Neuronal stem cell (in vitro differentiated cells): ENCODE results near the gene SOX8.

Experiments
- DNase-seq: peaks from one replicate; pipeline ENCODE4 v3.0.0-alpha.2; 2013; ENCODE audit warnings: low spot score
- H2AFZ ChIP-seq: one replicate; pipeline ENCODE4 v1.6.1; 2013; ENCODE audit warnings: mild to moderate bottlenecking, low read length, inconsistent platforms
- H2AK5ac ChIP-seq: 2 replicates; pipeline ENCODE4 v1.6.1; 2013; ENCODE audit warnings: low read depth, mild to moderate bottlenecking, inconsistent platforms, low read length, moderate library complexity, mixed read lengths
- H2BK120ac ChIP-seq: 2 replicates; pipeline ENCODE4 v1.6.1; 2013; ENCODE audit warnings: low read depth, mild to moderate bottlenecking, inconsistent platforms, low read length, moderate library complexity, mixed read lengths
- H2BK12ac ChIP-seq: one replicate; pipeline ENCODE4 v1.6.1; 2013; ENCODE audit warnings: low read length, inconsistent platforms
- H2BK15ac ChIP-seq: 2 replicates; pipeline ENCODE4 v1.6.1; 2013; ENCODE audit warnings: mild to moderate bottlenecking, low read length, inconsistent platforms, mixed read lengths
- H2BK5ac ChIP-seq: one replicate; pipeline ENCODE4 v1.6.1; 2013; ENCODE audit warnings: inconsistent platforms, mild to moderate bottlenecking, low read length, moderate library complexity
- H3K14ac ChIP-seq: one replicate; pipeline ENCODE4 v1.6.1; 2013; ENCODE audit warnings: low read length, inconsistent platforms
- H3K18ac ChIP-seq: 2 replicates; pipeline ENCODE4 v1.6.1; 2013; ENCODE audit warnings: low read length, inconsistent platforms
- H3K23ac ChIP-seq: 2 replicates; pipeline ENCODE4 v1.6.1; 2013; ENCODE audit warnings: low read depth, mild to moderate bottlenecking, mixed read lengths, low read length, inconsistent platforms; ENCODE audit not compliant: poor library complexity
- H3K27ac ChIP-seq: replicated peaks from 3 replicates; pipeline ENCODE4 v1.5.1; 2013; ENCODE audit warnings: low read length, inconsistent platforms
- H3K27me3 ChIP-seq, 3 experiments: 2 replicates each; pipeline ENCODE4 v1.6.1; 2013; ENCODE audit warnings: low read length in 3 of 3, mild to moderate bottlenecking in 2 of 3, inconsistent platforms in 1 of 3, low read depth in 1 of 3, mixed read lengths in 1 of 3, moderate library complexity in 1 of 3; ENCODE audit not compliant: control insufficient read depth in 3 of 3, insufficient read depth in 3 of 3
- H3K36me3 ChIP-seq, 2 donors: replicated peaks in 1 of 2; 2 replicates each; pipeline ENCODE4 v1.6.1; 2013; ENCODE audit warnings: low read length in 2 of 2; ENCODE audit not compliant: control insufficient read depth in 2 of 2, insufficient read depth in 2 of 2
- H3K4ac ChIP-seq: 2 replicates; pipeline ENCODE4 v1.6.1; 2013; ENCODE audit warnings: inconsistent platforms, mild to moderate bottlenecking, low read length, moderate library complexity
- H3K4me1 ChIP-seq, 2 donors: 1 replicate in 1 of 2; 2 replicates in 1 of 2; pipeline ENCODE4 v1.6.1; 2013; ENCODE audit warnings: low read length in 2 of 2, low read depth in 1 of 2; ENCODE audit not compliant: control insufficient read depth in 2 of 2, insufficient read depth in 1 of 2
- H3K4me2 ChIP-seq: one replicate; pipeline ENCODE4 v1.6.1; 2013; ENCODE audit warnings: mild to moderate bottlenecking, low read length, inconsistent platforms; ENCODE audit not compliant: insufficient read depth, poor library complexity, severe bottlenecking
- H3K4me3 ChIP-seq, 2 donors: 2 replicates each; pipeline ENCODE4 v1.5.1; 2013; ENCODE audit warnings: low read length in 2 of 2, mild to moderate bottlenecking in 2 of 2, inconsistent platforms in 1 of 2, moderate library complexity in 1 of 2
- H3K79me1 ChIP-seq: one replicate; pipeline ENCODE4 v1.6.1; 2013; ENCODE audit warnings: low read depth, mild to moderate bottlenecking, inconsistent platforms, low read length, moderate library complexity
- H3K9ac ChIP-seq: one replicate; pipeline ENCODE4 v1.6.1; 2013; ENCODE audit warnings: mild to moderate bottlenecking, low read depth, low read length, inconsistent platforms; ENCODE audit not compliant: poor library complexity
- H3K9me3 ChIP-seq, 2 donors: replicated peaks in 1 of 2; 2 replicates each; pipeline versions ENCODE3 to v1.6.1; 2013; ENCODE audit warnings: low read length in 2 of 2, mild to moderate bottlenecking in 2 of 2, inconsistent platforms in 1 of 2, low read depth in 1 of 2, mixed read lengths in 1 of 2, moderate library complexity in 1 of 2; ENCODE audit not compliant: control insufficient read depth in 2 of 2, insufficient read depth in 1 of 2
- H4K8ac ChIP-seq: one replicate; pipeline ENCODE4 v1.6.1; 2013; ENCODE audit warnings: low read depth, mild to moderate bottlenecking, inconsistent platforms, low read length, moderate library complexity
- H4K91ac ChIP-seq: one replicate; pipeline ENCODE4 v1.6.1; 2013; ENCODE audit warnings: low read length, low read depth, mild to moderate bottlenecking, inconsistent platforms; ENCODE audit not compliant: poor library complexity
- WGBS, 2 donors: extraction: QIAGEN DNeasy Blood & Tissue Kit; methylation state at CpG; one replicate each; pipeline ENCODE4 v1.1.7; 2013; ENCODE audit warnings: missing lambda C conversion rate in 2 of 2, mixed read lengths in 1 of 2; ENCODE audit not compliant: insufficient read length in 2 of 2, insufficient replicate concordance in 1 of 2; ENCODE audit errors: extremely low coverage in 2 of 2; 5-methylcytosine and 5-hydroxymethylcytosine counted together

The SOX8 gene

DNA sequence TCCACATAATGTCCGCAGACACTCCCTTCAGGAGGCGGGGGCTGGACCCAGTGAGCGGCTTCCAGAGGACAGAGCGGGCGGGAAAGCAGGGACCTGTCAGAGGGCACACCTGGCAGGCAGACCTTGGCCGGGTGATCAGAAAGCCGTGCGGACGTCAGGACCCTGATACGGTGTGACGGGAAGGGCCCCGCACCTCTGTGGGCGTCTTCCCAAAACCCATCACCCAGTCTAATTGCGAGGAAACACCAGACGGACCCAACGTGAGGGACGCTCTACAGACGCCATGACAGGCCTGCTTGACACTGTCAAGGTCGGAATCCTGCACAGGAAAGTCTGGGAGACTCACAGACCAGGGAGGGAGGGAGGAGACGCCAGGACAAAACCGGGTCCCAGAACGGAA, 19.2 kb upstream of the SOX8 start:
- no peak overlapping the region for H2BK5ac ChIP-seq
- no peak overlapping the region for H2AK5ac ChIP-seq
- no peak overlapping the region for H3K23ac ChIP-seq
- peaks cover 15 to 25% of the 10 kb centered on the region in 2 donors for H3K9me3 ChIP-seq
- no peak overlapping the region for H3K14ac ChIP-seq
- no peak overlapping the region for H2BK15ac ChIP-seq
- peaks cover 3% of the 10 kb centered on the region for H3K79me1 ChIP-seq
- H3K4ac ChIP-seq, result no peak overlapping the region
- H3K9ac ChIP-seq, result no peak overlapping the region
- peaks cover 0 to 2% of the 10 kb centered on the region in 2 donors for H3K4me1 ChIP-seq
- H4K8ac ChIP-seq, result no peak overlapping the region
- H4K91ac ChIP-seq, result no peak overlapping the region
- no peak overlapping the region for H2AFZ ChIP-seq
- H2BK120ac ChIP-seq, result no peak overlapping the region
- H2BK12ac ChIP-seq, result no peak overlapping the region
- no peaks in the 10 kb centered on the region for H3K27me3 ChIP-seq
- H3K4me3 ChIP-seq, result no peak overlapping the region
- no peak overlapping the region for H3K27ac ChIP-seq
- DNase-seq, result no peak
- no peak overlapping the region for H3K4me2 ChIP-seq
- H3K18ac ChIP-seq, result no peak overlapping the region
- peaks cover 2 to 18% of the 10 kb centered on the region in 2 donors for H3K36me3 ChIP-seq
- WGBS, 2 donors, result no CpG with 5 or more reads among the region's 22 CpGs

DNA sequence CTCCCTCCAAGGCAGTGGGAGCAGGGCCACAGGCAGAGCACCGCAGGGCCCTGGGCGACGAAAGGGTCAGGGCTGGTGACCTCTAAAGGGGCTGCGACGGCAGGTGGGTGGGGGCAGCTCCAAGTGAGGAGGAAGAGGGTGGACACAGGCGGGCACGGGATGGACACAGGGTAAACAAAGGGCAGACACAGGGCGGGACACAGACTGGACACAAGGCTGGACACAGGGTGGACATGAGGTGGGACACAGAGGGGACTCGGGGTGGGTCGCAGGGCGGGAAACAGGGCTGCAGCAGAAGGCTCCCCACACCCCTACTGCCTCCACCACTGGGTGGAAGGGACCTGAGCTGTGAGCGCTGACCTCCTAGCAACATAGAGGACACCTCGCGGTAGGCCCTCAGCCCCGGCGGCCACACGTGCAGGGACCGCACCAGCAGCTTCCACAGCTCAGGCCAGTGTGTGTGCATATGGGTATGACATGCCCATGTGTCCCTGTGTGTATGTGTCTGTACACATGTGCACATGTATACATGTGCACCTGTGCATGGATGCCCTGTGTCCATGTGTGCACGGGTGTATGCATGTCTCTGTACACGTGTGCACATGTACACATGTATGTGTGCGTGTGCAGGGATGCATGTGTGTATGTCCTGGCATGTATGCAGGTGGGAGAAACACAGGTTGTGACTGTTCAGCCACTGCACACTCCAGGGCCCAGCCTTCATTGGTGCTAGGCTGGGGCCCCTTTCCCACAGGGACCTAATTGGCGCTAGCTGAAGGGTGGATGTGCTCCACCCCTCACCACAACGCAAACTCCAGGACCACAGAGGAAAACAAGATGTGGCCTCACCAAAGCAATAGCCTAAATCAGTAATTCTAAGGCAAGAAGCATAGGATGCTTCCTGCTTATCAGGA, 18.4 kb upstream of the SOX8 start:
- Histone ChIP-seq H3K27ac (no peak overlapping the region), H3K4me1 (peaks cover 0 to 6% of the 10 kb centered on the region in 2 donors)

DNA sequence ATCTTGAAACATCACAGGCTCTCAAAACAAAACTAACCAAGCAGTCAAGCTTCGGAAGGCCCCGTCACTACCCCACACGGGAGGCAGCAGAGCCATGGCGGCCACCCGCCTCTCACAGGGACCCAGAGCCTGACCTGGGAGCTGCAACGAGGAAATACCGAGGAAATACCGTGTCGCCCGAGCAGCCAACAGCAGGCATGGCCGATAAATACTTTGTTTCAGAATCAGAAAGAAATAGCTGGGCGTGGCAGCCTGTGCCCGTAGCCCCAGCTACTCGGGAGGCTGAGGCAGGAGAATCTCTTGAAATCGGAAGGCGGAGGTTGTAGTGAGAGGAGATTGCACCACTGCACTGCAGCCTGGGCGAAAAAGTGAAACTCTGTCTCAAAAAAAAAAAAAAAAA, 17.7 kb upstream of the SOX8 start:
- no peak overlapping the region for H2BK12ac ChIP-seq
- no peak overlapping the region for H3K27ac ChIP-seq

More for the DNA sequence above, 18.4 kb upstream of the SOX8 start:
- no peak overlapping the region for H3K4me2 ChIP-seq
- H2BK15ac ChIP-seq, result no peak overlapping the region
- no peak overlapping the region for H2BK5ac ChIP-seq
- no CpG with 5 or more reads among the region's 23 CpGs for WGBS, 2 donors
- H3K79me1 ChIP-seq, result peaks cover 3% of the 10 kb centered on the region
- H3K4me3 ChIP-seq, result peak overlapping the region in 1 of 2 donors; percentile 61
- no peak overlapping the region for H3K18ac ChIP-seq
- H3K9me3 ChIP-seq, result peaks cover 13 to 25% of the 10 kb centered on the region in 2 donors
- DNase-seq, result no peak
- H4K91ac ChIP-seq, result peak overlapping the region; percentile 46
- H3K9ac ChIP-seq, result peak overlapping the region; percentile 66
- no peak overlapping the region for H3K14ac ChIP-seq
- H2BK120ac ChIP-seq, result no peak overlapping the region
- peaks cover 2 to 23% of the 10 kb centered on the region in 2 donors for H3K36me3 ChIP-seq
- no peak overlapping the region for H2AFZ ChIP-seq
- H2AK5ac ChIP-seq, result peak overlapping the region; percentile 65
- peak overlapping the region; percentile 61 for H3K23ac ChIP-seq
- H3K4ac ChIP-seq, result no peak overlapping the region
- H2BK12ac ChIP-seq, result no peak overlapping the region
- H4K8ac ChIP-seq, result no peak overlapping the region
- no peaks in the 10 kb centered on the region for H3K27me3 ChIP-seq

DNA sequence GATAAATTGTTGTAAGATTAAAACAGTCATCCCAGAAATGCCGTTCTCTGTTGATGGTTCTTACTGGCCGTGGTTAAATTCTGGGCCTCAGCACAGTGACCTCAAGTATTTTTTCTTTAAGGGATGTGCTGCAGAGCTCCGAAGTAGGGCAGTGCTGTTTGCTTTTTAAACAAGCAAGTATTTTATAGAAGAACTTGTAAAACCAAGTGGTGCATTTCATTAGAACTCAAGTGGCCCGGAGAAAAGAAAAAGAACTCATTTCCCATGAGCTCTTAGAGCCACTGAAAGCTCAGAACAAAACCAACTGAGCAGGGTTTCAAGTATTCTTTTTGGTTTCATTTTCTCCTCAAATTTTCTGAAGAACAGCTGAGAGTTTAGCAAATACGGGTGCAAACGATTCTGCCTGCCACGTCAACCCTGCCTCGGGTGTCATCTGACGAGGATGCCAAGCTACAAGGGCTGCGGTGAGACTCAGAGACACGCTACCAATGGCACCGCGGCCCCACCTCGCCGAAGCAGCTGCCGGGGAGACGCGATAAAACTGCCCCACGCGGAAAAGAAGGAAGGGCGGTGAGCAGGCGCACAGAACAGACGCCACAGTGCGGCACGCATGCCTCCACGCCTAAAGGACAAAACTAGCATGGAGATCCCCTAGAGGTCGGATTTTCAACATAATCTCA, 17.1 kb upstream of the SOX8 start:
- Histone ChIP-seq H3K14ac (no peak overlapping the region), H2BK120ac (no peak overlapping the region), H2AFZ (no peak overlapping the region), H3K27me3 (no peaks in the 10 kb centered on the region), H3K9me3 (peaks cover 13 to 25% of the 10 kb centered on the region in 2 donors), H3K4ac (no peak overlapping the region), H4K91ac (no peak overlapping the region), H3K4me2 (no peak overlapping the region), H2BK12ac (no peak overlapping the region), H3K4me1 (peaks cover 0 to 16% of the 10 kb centered on the region in 2 donors), H2BK5ac (no peak overlapping the region), H3K79me1 (peaks cover 3% of the 10 kb centered on the region), H3K9ac (no peak overlapping the region), H3K18ac (no peak overlapping the region), H3K36me3 (peaks cover 4 to 23% of the 10 kb centered on the region in 2 donors), H3K23ac (no peak overlapping the region), H3K27ac (no peak overlapping the region), H2AK5ac (no peak overlapping the region), H4K8ac (no peak overlapping the region), H2BK15ac (no peak overlapping the region), H3K4me3 (no peak overlapping the region)
- no peak for DNase-seq
- WGBS, 2 donors, result no CpG with 5 or more reads among the region's 27 CpGs

More for the DNA sequence above, 17.7 kb upstream of the SOX8 start:
- H3K4me3 ChIP-seq, result no peak overlapping the region
- peaks cover 0 to 14% of the 10 kb centered on the region in 2 donors for H3K4me1 ChIP-seq
- WGBS, 2 donors, result no CpG with 5 or more reads among the region's 17 CpGs
- no peak overlapping the region for H3K14ac ChIP-seq
- no peak overlapping the region for H2BK120ac ChIP-seq
- no peak overlapping the region for H2AFZ ChIP-seq
- no peak overlapping the region for H3K18ac ChIP-seq
- DNase-seq, result no peak
- H3K4me2 ChIP-seq, result no peak overlapping the region
- no peaks in the 10 kb centered on the region for H3K27me3 ChIP-seq
- no peak overlapping the region for H3K4ac ChIP-seq
- H3K79me1 ChIP-seq, result peaks cover 3% of the 10 kb centered on the region
- no peak overlapping the region for H4K91ac ChIP-seq
- H3K9me3 ChIP-seq, result peaks cover 13 to 25% of the 10 kb centered on the region in 2 donors
- H2BK15ac ChIP-seq, result no peak overlapping the region
- H2AK5ac ChIP-seq, result no peak overlapping the region
- no peak overlapping the region for H2BK5ac ChIP-seq
- H3K23ac ChIP-seq, result no peak overlapping the region
- no peak overlapping the region for H4K8ac ChIP-seq
- peaks cover 2 to 23% of the 10 kb centered on the region in 2 donors for H3K36me3 ChIP-seq
- no peak overlapping the region for H3K9ac ChIP-seq
